Tibial nerve (tissue), 4 donors: ENCODE measurements around the gene DRC1. TPM values are rescaled to one million over a fixed set of nuclear protein-coding genes. Genes with fewer than 3 reads are reported as not detected.

ENCODE experiments used
- DNase-seq, 2 donors: peaks; one replicate each; pipeline ENCODE4 v3.0.0-alpha.2; 2019; ENCODE audit warnings: low spot score in 2 of 2
- H3K27ac ChIP-seq, 4 donors: fragments of 200-600 bp; sonication (generic) in 3 of 4; one replicate each; pipeline ENCODE4 v1.5.1; 2017 to 2019; ENCODE audit warnings: mild to moderate bottlenecking in 1 of 4
- H3K27me3 ChIP-seq, 2 donors: fragments of 200-600 bp; sonication (generic) in 1 of 2; one replicate each; pipeline versions ENCODE4 v1.5.1 to v1.6.0; 2017 to 2019
- H3K36me3 ChIP-seq, 3 donors: fragments of 200-600 bp; sonication (generic); one replicate each; pipeline ENCODE4 v1.5.1; 2018 to 2019
- H3K4me1 ChIP-seq, 4 donors: fragments of 200-600 bp; sonication (generic) in 3 of 4; one replicate each; pipeline ENCODE4 v1.5.1; 2017 to 2019
- H3K4me3 ChIP-seq, 4 donors: fragments of 200-600 bp; sonication (generic) in 3 of 4; one replicate each; pipeline ENCODE4 v1.5.1; 2017 to 2019; ENCODE audit warnings: mild to moderate bottlenecking in 1 of 4, moderate library complexity in 1 of 4
- H3K9me3 ChIP-seq, 4 donors: fragments of 200-600 bp; sonication (generic) in 3 of 4; one replicate each; pipeline ENCODE4 v1.5.1; 2017 to 2019
- CTCF ChIP-seq, 5 experiments: fragments of 200-600 bp in 3 of 5; fragments of 450-650 bp in 2 of 5; sonication (generic) in 3 of 5; IDR thresholded peaks; one replicate each; pipeline ENCODE4 v1.5.1; 2016 to 2019; ENCODE audit warnings: antibody characterized with exemption in 5 of 5, mild to moderate bottlenecking in 3 of 5, moderate library complexity in 2 of 5
- EP300 ChIP-seq, 2 donors: sonication (generic); formaldehyde crosslinking; IDR thresholded peaks; one replicate each; pipeline ENCODE4 v1.6.1; 2017; ENCODE audit warnings: antibody characterized with exemption in 2 of 2, mild to moderate bottlenecking in 1 of 2
- POLR2A ChIP-seq, 2 donors: fragments of 450-650 bp; IDR thresholded peaks; one replicate each; pipeline ENCODE4 v1.6.1; 2017; ENCODE audit warnings: antibody characterized with exemption in 2 of 2, mild to moderate bottlenecking in 2 of 2, moderate library complexity in 2 of 2
- WGBS, 2 donors: methylation state at CpG; one replicate each; pipeline ENCODE4 v1.1.5; 2018; 5-methylcytosine and 5-hydroxymethylcytosine counted together
- total RNA-seq, 4 donors: library from RNA; depleted of rRNA; stranded (reverse); fragments of >200 nt; gene quantifications; one replicate each; pipeline ENCODE4 v1.1.0, GENCODE V29; 2016

Gene DRC1
- total RNA-seq, 4 donors from 2014 or later = 0.22 to 5.7 (median 1.7) TPM

- DNase-seq = no peak
- Histone ChIP-seq H3K27me3 (no peaks in the 10 kb centered on the region), H3K27ac (no peak overlapping the region), H3K36me3 (no peaks in the 10 kb centered on the region), H3K4me1 (no peaks in the 10 kb centered on the region), H3K9me3 (no peaks in the 10 kb centered on the region), H3K4me3 (no peak overlapping the region)
- WGBS, 2 donors = 87 to 91% methylated on average over 8 of the region's 8 CpGs
- no peak for TF ChIP-seq CTCF (IDR thresholded peaks at IDR 0.05)
- no peak for TF ChIP-seq EP300 (IDR thresholded peaks at IDR 0.05)
- TF ChIP-seq POLR2A (IDR thresholded peaks at IDR 0.05) = no peak
These were observed 93.2 kb downstream of the DRC1 start for GRCh38 chr2:26494891-26495290.

DNA sequence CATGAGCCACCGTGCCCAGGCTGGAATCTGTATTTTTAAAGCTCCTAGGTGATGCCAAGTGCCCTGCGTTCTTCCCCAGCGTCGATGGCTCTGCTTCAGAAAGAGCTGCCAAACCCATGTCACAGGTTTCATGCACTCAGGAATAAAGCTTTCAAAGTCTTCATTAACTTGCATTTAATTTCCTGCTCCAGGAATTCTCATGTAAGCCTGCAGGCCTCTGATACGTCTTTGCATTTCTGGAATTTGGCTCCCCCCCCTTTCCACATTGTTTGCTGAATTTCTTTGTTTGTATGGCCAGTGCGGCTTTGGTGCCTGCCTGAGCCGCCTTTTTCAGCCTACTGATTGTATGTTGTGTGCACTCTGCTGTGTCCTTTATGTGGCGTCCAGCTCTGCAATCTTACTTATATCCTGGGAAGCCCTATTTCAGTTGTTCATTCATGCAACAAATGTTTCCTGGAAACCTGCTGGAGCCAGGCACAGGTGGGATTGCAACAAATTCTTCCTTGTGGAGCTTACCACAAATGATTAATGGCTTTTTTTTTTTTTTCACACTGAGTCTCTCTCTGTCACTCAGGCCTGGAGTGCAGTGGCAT is 94.1 kb downstream of the DRC1 start:
- H3K4me3 ChIP-seq = no peak overlapping the region
- no peaks in the 10 kb centered on the region for H3K9me3 ChIP-seq
- no peak overlapping the region for H3K27ac ChIP-seq
- no peaks in the 10 kb centered on the region for H3K36me3 ChIP-seq
- DNase-seq = no peak
- WGBS, 2 donors = 65 to 72% methylated on average over 8 of the region's 8 CpGs
- TF ChIP-seq CTCF (IDR thresholded peaks at IDR 0.05) = no peak
- TF ChIP-seq POLR2A (IDR thresholded peaks at IDR 0.05) = no peak
- no peak for TF ChIP-seq EP300 (IDR thresholded peaks at IDR 0.05)
- no peaks in the 10 kb centered on the region for H3K27me3 ChIP-seq
- H3K4me1 ChIP-seq = no peaks in the 10 kb centered on the region

DNA sequence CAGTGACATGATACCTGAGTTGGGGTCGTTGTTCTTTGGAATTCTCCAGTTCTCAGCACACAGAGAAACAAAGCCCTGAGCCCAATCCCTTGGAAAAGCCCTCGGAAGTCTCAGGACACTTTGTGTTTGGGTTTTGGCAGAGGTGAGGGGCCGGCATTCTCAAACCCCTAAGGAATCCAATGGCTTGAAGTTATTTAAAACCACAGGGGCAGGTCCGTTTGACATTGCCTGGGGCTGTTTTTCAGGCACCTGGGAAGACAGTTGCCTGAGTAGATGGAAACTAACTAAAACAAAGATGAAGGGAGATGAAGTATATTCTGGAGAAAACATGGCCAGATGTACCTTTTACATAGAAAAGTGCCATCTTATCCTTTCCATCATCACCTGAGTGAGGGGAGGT is 98.7 kb downstream of the DRC1 start:
- Histone ChIP-seq H3K4me3 (no peak overlapping the region), H3K27me3 (no peaks in the 10 kb centered on the region), H3K4me1 (peaks cover 0 to 12% (median 7%) of the 10 kb centered on the region in 4 donors), H3K36me3 (no peaks in the 10 kb centered on the region), H3K27ac (no peak overlapping the region), H3K9me3 (no peaks in the 10 kb centered on the region)
- no peak for DNase-seq
- no peak for TF ChIP-seq POLR2A (IDR thresholded peaks at IDR 0.05)
- WGBS, 2 donors = 62 to 76% methylated on average over 4 of the region's 4 CpGs

- Histone ChIP-seq H3K4me1 (peaks cover 0 to 12% (median 7%) of the 10 kb centered on the region in 4 donors), H3K27ac (peak overlapping the region in 1 of 4 donors; percentile 65), H3K9me3 (no peaks in the 10 kb centered on the region), H3K36me3 (no peaks in the 10 kb centered on the region), H3K27me3 (no peaks in the 10 kb centered on the region), H3K4me3 (peak overlapping the region; percentile 15 to 56 (median 38))
- 3% methylated on average over 38 to 41 of the region's 41 CpGs for WGBS, 2 donors
- TF ChIP-seq EP300 (IDR thresholded peaks at IDR 0.05) (no peak), CTCF (IDR thresholded peaks at IDR 0.05) (peak; percentile 72 to 92 (median 88))
- peak; percentile 18 to 45 for DNase-seq
These were observed 101.6 kb downstream of the DRC1 start for GRCh38 chr2:26503231-26503880.

- peak overlapping the region in 2 of 4 donors; percentile 37 to 56 for H3K4me3 ChIP-seq
- no peaks in the 10 kb centered on the region for H3K9me3 ChIP-seq
- H3K27ac ChIP-seq = no peak overlapping the region
- no peak for TF ChIP-seq CTCF (IDR thresholded peaks at IDR 0.05)
- no peak for TF ChIP-seq POLR2A (IDR thresholded peaks at IDR 0.05)
- no peak for TF ChIP-seq EP300 (IDR thresholded peaks at IDR 0.05)
- 57 to 63% methylated on average over 13 of the region's 13 CpGs for WGBS, 2 donors
- no peaks in the 10 kb centered on the region for H3K27me3 ChIP-seq
- no peak for DNase-seq
- H3K4me1 ChIP-seq = peaks cover 0 to 12% (median 7%) of the 10 kb centered on the region in 4 donors
- H3K36me3 ChIP-seq = no peaks in the 10 kb centered on the region
These were observed 102.3 kb downstream of the DRC1 start for GRCh38 chr2:26504002-26504401.
